OCI-LY7 (cell line): ENCODE data around the gene NPLOC4. TPM values are rescaled to one million over a fixed set of nuclear protein-coding genes. Genes with fewer than 3 reads are reported as not detected.

ENCODE experiments used
- BruUV-seq: library from RNA; stranded (reverse); fragments of 400-500 nt; replicated peaks from 2 replicates; lab custom pipeline; 2021; lab: Mats Ljungman, UMichigan
- CTCF ChIA-PET: fragments of 300-600 bp; sonication (Branson Sonifier 250); formaldehyde crosslinking; loops from one replicate; lab custom pipeline; 2022; ENCODE audit warnings: antibody characterized with exemption; ENCODE audit not compliant: unreplicated experiment; lab: Charles Lee
- POLR2A ChIA-PET: fragments of 300-600 bp; sonication (Branson Sonifier 250); formaldehyde crosslinking; loops from one replicate; lab custom pipeline; 2022; ENCODE audit warnings: antibody characterized with exemption; lab: Charles Lee
- DNase-seq: peaks from one replicate; pipeline ENCODE4 v3.0.0-alpha.2; 2015; ENCODE audit warnings: low spot score
- H2AFZ ChIP-seq: fragments of 200-600 bp; sonication (generic), shearing (Covaris generic); 2 replicates; pipeline ENCODE4 v1.6.1; 2014; ENCODE audit warnings: mild to moderate bottlenecking, antibody characterized with exemption, low read length, moderate library complexity
- H3K27ac ChIP-seq: fragments of 200-600 bp; sonication (generic); 2 replicates; pipeline ENCODE4 v1.5.1; 2014; ENCODE audit warnings: mixed run types, low read depth, mild to moderate bottlenecking, moderate library complexity, low read length, inconsistent platforms; ENCODE audit not compliant: poor library complexity, severe bottlenecking
- H3K36me3 ChIP-seq: fragments of 200-600 bp; sonication (generic); 2 replicates; pipeline ENCODE4 v1.6.1; 2014; ENCODE audit warnings: mild to moderate bottlenecking, antibody characterized with exemption, low read length, moderate library complexity, mixed read lengths; ENCODE audit not compliant: insufficient read depth
- H3K4me1 ChIP-seq: fragments of 200-600 bp; sonication (generic); 2 replicates; pipeline ENCODE4 v1.5.1; 2014; ENCODE audit warnings: mild to moderate bottlenecking, low read length; ENCODE audit not compliant: insufficient read depth, poor library complexity, severe bottlenecking
- H3K4me2 ChIP-seq: fragments of 200-600 bp; sonication (generic); 2 replicates; pipeline ENCODE4 v1.6.1; 2014; ENCODE audit warnings: mild to moderate bottlenecking, low read length
- H3K4me3 ChIP-seq: fragments of 200-600 bp; sonication (generic); 2 replicates; pipeline ENCODE4 v1.5.1; 2014; ENCODE audit warnings: mild to moderate bottlenecking, low read depth, low read length; ENCODE audit not compliant: poor library complexity, severe bottlenecking
- H3K79me2 ChIP-seq: fragments of 200-600 bp; sonication (generic); 2 replicates; pipeline ENCODE4 v1.6.1; 2016; ENCODE audit warnings: low read depth, mild to moderate bottlenecking, low read length, moderate library complexity, mixed read lengths; ENCODE audit not compliant: insufficient read depth
- H3K9me2 ChIP-seq: fragments of 200-600 bp; sonication (generic); 2 replicates; pipeline ENCODE4 v1.6.1; 2016; ENCODE audit warnings: mild to moderate bottlenecking, low read length, mixed read lengths; ENCODE audit not compliant: insufficient read depth
- H3K9me3 ChIP-seq: fragments of 200-600 bp; sonication (generic); 2 replicates; pipeline ENCODE4 v1.6.1; 2014; ENCODE audit warnings: mild to moderate bottlenecking, mixed run types, low read length, mixed read lengths
- H4K20me1 ChIP-seq: fragments of 200-600 bp; sonication (generic); 2 replicates; pipeline ENCODE4 v1.6.1; 2014; ENCODE audit warnings: mild to moderate bottlenecking, antibody characterized with exemption, low read length, moderate library complexity, mixed read lengths; ENCODE audit not compliant: insufficient read depth
- CTCF ChIP-seq: fragments of 200-600 bp; sonication (generic); conservative IDR thresholded peaks from 2 replicates; pipeline ENCODE4 v1.5.1; 2014; ENCODE audit warnings: mild to moderate bottlenecking, antibody characterized with exemption, low read length, moderate library complexity, mixed read lengths
- EZH2phosphoT487 ChIP-seq: fragments of 200-600 bp; sonication (generic); IDR thresholded peaks from 2 replicates; pipeline ENCODE4 v1.6.1; 2018; ENCODE audit warnings: low read depth, borderline replicate concordance, mild to moderate bottlenecking, mixed run types, antibody characterized with exemption, low read length, moderate library complexity, mixed read lengths
- intact Hi-C: fragments of 100-400 bp; cut with micrococcal nuclease; formaldehyde crosslinking; loops from one replicate; pipeline ENCODE4 v1.10.0; 2022; ENCODE audit not compliant: unreplicated experiment
- total RNA-seq, 2 experiments: library from RNA; depleted of rRNA in 1 of 2; stranded (reverse); fragments of >200 nt in 1 of 2; shearing (Covaris generic) in 1 of 2; gene quantifications; 2 replicates each; pipeline ENCODE4 v1.2.3, GENCODE V29; 2014 to 2022

Gene NPLOC4
- total RNA-seq, 2 experiments from 2014 or later = 69.6 to 118 TPM

DNA sequence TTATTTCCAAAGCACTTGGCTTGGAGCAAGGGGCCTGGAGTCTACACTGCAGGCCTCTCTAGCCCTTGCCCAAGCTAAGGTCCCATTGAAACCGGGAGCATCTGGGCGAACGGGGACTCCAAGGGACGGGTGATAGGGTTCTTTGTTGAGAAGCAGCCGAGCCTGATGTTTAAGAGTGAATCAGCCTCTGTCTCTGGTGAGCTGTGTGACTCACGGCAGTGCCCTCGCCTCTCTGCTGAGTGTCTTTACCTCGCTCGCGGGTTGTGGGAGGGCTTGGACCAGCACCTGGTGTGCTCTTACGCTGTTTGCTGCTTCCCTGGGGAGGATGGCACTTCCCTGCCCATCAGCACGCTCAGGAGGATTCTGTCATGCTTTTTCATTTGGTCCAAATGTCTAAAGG lies 48.2 kb upstream of the NPLOC4 start:
- peak overlapping the region; percentile 82 for H3K4me2 ChIP-seq
- H3K9me3 ChIP-seq = no peaks in the 10 kb centered on the region
- TF ChIP-seq CTCF = no peak
- no peak for TF ChIP-seq EZH2phosphoT487
- peak; percentile 31 for DNase-seq
- CTCF ChIA-PET = interaction anchor here (0.6 kb wide), 1 partner anchor 161 kb away, joined by 3 read pairs; no protein-coding TSS in a partner anchor
- POLR2A ChIA-PET = no interaction called here
- H3K4me3 ChIP-seq = peak overlapping the region; percentile 78
- H3K4me1 ChIP-seq = peaks cover 23% of the 10 kb centered on the region
- no TSS peak for BruUV-seq
- intact Hi-C loops = no loop called here
- peaks cover 57% of the 10 kb centered on the region for H3K36me3 ChIP-seq
- no peak overlapping the region for H2AFZ ChIP-seq
- H3K9me2 ChIP-seq = no peaks in the 10 kb centered on the region
- peaks cover 43% of the 10 kb centered on the region for H3K79me2 ChIP-seq
- H4K20me1 ChIP-seq = peaks cover 5% of the 10 kb centered on the region; the same call in 1 of the 2 replicates
- H3K27ac ChIP-seq = peak overlapping the region; percentile 41

- Histone ChIP-seq H2AFZ (no peak overlapping the region; the same call in 1 of the 2 replicates), H3K4me3 (peak overlapping the region; percentile 78), H3K4me2 (peak overlapping the region; percentile 82), H3K36me3 (peaks cover 51% of the 10 kb centered on the region), H3K79me2 (peaks cover 43% of the 10 kb centered on the region), H3K9me2 (no peaks in the 10 kb centered on the region), H3K27ac (peak overlapping the region; percentile 41), H3K4me1 (peaks cover 23% of the 10 kb centered on the region), H4K20me1 (peaks cover 5% of the 10 kb centered on the region; the same call in 1 of the 2 replicates), H3K9me3 (no peaks in the 10 kb centered on the region)
- TF ChIP-seq CTCF (no peak), EZH2phosphoT487 (no peak)
- ChIA-PET POLR2A (interaction anchor here (1.7 kb wide), 1 partner anchor 18 kb away, joined by 6 read pairs; no protein-coding TSS in a partner anchor), CTCF (interaction anchor here (0.6 kb wide), 1 partner anchor 160 kb away, joined by 3 read pairs; no protein-coding TSS in a partner anchor)
- intact Hi-C loops = loop anchor here (5.0 kb wide), 2 partner anchors 167 to 413 kb away; partner anchors contain the start of gene FASN
- TSS peak; percentile 83 for BruUV-seq
- DNase-seq = peak; percentile 27
Observed at GRCh38 chr17:81684442-81684911, 47.6 kb upstream of the NPLOC4 start.
